HEK293T (cell line): ENCODE measurements around the gene TMEM174.

Experiments
- CTCF ChIA-PET: fragments of 350-600 bp; formaldehyde crosslinking; extraction: SDS; loops from one replicate; lab custom pipeline; 2021; ENCODE audit warnings: antibody characterized with exemption, inconsistent platforms; lab: Yijun Ruan, JAX
- POLR2A ChIA-PET: fragments of 350-600 bp; formaldehyde crosslinking; extraction: SDS; loops from one replicate; lab custom pipeline; 2020; ENCODE audit warnings: antibody characterized with exemption, inconsistent platforms; lab: Yijun Ruan, JAX
- DNase-seq: peaks from one replicate; pipeline ENCODE4 v3.0.0; 2012; ENCODE audit warnings: mixed read lengths; ENCODE audit errors: extremely low spot score
- ARNT ChIP-seq: fragments of 450-650 bp; IDR thresholded peaks from 2 replicates; pipeline ENCODE4 v1.6.1; 2017; ENCODE audit warnings: mild to moderate bottlenecking
- BHLHE40 ChIP-seq: fragments of 450-650 bp; IDR thresholded peaks from 2 replicates; pipeline ENCODE4 v1.6.1; 2016; ENCODE audit warnings: mild to moderate bottlenecking, moderate library complexity, borderline replicate concordance
- CTBP1 ChIP-seq: fragments of 450-650 bp; IDR thresholded peaks from 2 replicates; pipeline ENCODE4 v1.6.1; 2016; ENCODE audit warnings: borderline replicate concordance
- ELF4 ChIP-seq: fragments of 450-650 bp; IDR thresholded peaks from 2 replicates; pipeline ENCODE4 v1.6.1; 2017; ENCODE audit warnings: antibody characterized with exemption
- FOXA1 ChIP-seq: fragments of 450-650 bp; IDR thresholded peaks from 2 replicates; pipeline ENCODE4 v1.6.1; 2016; ENCODE audit warnings: mild to moderate bottlenecking
- FOXK2 ChIP-seq: fragments of 450-650 bp; IDR thresholded peaks from 2 replicates; pipeline ENCODE4 v1.6.1; 2016; ENCODE audit warnings: mild to moderate bottlenecking
- FOXM1 ChIP-seq: fragments of 450-650 bp; IDR thresholded peaks from 2 replicates; pipeline ENCODE4 v1.6.1; 2017; ENCODE audit warnings: mild to moderate bottlenecking, borderline replicate concordance
- HDGF ChIP-seq: fragments of 450-650 bp; IDR thresholded peaks from 2 replicates; pipeline ENCODE4 v1.6.1; 2017; ENCODE audit warnings: antibody characterized with exemption, borderline replicate concordance
- L3MBTL2 ChIP-seq: fragments of 450-650 bp; conservative IDR thresholded peaks from 2 replicates; pipeline ENCODE4 v1.6.1; 2016; ENCODE audit warnings: mild to moderate bottlenecking
- LEF1 ChIP-seq: fragments of 450-650 bp; IDR thresholded peaks from 2 replicates; pipeline ENCODE4 v1.6.1; 2017; ENCODE audit warnings: mild to moderate bottlenecking, borderline replicate concordance
- NFRKB ChIP-seq: fragments of 450-650 bp; IDR thresholded peaks from 2 replicates; pipeline ENCODE4 v1.6.1; 2016; ENCODE audit warnings: mild to moderate bottlenecking, moderate library complexity
- SP1 ChIP-seq: fragments of 450-650 bp; IDR thresholded peaks from 2 replicates; pipeline ENCODE4 v1.6.1; 2017
- SUZ12 ChIP-seq: fragments of 450-650 bp; IDR thresholded peaks from 2 replicates; pipeline ENCODE4 v1.6.1; 2016; ENCODE audit warnings: mild to moderate bottlenecking
- TARDBP ChIP-seq: fragments of 450-650 bp; IDR thresholded peaks from 2 replicates; pipeline ENCODE4 v1.6.1; 2016
- ZNF384 ChIP-seq: fragments of 450-650 bp; IDR thresholded peaks from 2 replicates; pipeline ENCODE4 v1.6.1; 2016
- TF ChIP-seq, protein P1 (sequence below): fragments of 450-650 bp; IDR thresholded peaks from 2 replicates; pipeline ENCODE4 v1.6.1; 2016

The TMEM174 gene

DNA sequence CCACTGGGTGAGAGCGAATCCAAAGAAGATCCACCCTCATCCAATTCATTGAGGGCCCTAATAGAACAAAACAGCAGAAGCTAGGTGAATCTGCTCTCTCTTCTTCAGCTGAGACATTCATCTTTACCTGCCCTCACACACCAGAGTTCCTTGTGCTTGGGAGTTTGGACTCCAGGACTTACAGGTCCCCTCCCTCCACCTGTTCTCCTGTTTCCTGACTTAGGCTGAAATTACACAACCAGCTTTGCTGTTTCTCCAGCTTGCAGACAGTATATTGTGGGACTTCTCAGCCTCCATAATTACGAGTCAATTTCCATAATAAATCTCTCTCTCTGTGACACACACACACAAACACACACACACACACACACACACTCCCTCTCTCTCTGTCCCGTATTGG is 33.5 kb upstream of the TMEM174 start:
- ChIA-PET CTCF (no interaction called here), POLR2A (no interaction called here)
- DNase-seq: no peak
- no peak for TF ChIP-seq FOXK2
- TF ChIP-seq HDGF: no peak
- TF ChIP-seq ZNF384: no peak
- TF ChIP-seq, protein P1, sequence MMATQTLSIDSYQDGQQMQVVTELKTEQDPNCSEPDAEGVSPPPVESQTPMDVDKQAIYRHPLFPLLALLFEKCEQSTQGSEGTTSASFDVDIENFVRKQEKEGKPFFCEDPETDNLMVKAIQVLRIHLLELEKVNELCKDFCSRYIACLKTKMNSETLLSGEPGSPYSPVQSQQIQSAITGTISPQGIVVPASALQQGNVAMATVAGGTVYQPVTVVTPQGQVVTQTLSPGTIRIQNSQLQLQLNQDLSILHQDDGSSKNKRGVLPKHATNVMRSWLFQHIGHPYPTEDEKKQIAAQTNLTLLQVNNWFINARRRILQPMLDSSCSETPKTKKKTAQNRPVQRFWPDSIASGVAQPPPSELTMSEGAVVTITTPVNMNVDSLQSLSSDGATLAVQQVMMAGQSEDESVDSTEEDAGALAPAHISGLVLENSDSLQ: no peak
- TF ChIP-seq ELF4: no peak
- TF ChIP-seq BHLHE40: no peak
- no peak for TF ChIP-seq CTBP1
- no peak for TF ChIP-seq SP1
- TF ChIP-seq TARDBP: no peak
- no peak for TF ChIP-seq FOXA1
- no peak for TF ChIP-seq FOXM1
- TF ChIP-seq LEF1: no peak
- TF ChIP-seq NFRKB: no peak

DNA sequence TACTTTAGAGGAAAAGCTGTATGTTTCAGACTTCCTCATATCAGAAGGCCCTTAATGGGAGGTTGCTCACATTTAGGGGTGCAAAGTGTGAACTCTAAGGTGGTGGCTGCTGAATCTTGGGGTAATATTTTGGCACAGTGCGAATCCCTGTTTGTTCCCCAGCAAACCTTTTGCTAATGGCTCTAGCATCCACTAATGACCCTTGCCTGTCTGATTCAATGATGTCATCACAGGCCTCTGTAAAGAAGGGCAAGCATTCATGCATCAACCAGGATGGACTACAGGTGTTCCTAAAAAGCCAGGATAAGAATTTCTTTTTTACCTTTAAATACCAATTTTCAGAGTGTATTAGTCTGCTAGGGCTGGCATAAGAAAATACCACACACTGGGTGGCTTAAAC is 32.2 kb upstream of the TMEM174 start:
- ChIA-PET POLR2A (no interaction called here), CTCF (no interaction called here)
- no peak for DNase-seq
- TF ChIP-seq, protein P1: no peak
- TF ChIP-seq FOXM1 (no peak), ARNT (no peak), LEF1 (no peak), SUZ12 (no peak), ELF4 (no peak), NFRKB (no peak), CTBP1 (no peak), HDGF (no peak), TARDBP (no peak), SP1 (no peak), FOXA1 (no peak)

DNA sequence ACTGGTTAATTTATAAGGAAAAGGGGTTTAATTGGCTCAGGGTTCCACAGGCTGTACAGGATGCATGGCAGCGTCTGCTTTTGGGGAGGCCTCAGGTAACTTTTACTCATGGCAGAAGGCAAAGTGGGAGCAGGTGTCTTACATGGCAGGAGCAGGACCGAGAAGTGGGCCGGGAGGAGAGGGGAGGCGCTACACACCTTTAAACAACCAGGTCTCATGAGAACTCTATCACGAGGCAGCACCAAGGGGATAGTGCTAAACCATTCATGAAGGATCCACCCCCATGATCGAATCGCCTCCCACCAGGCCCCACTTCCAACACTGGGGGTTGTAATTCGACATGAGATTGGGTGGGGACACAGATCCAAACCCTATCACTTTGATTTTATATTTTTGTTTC is 31.0 kb upstream of the TMEM174 start:
- TF ChIP-seq ZNF384 (no peak), HDGF (no peak), NFRKB (no peak), ELF4 (no peak), SUZ12 (no peak), L3MBTL2 (no peak), FOXK2 (no peak), FOXA1 (no peak), BHLHE40 (no peak), TARDBP (no peak), CTBP1 (no peak), ARNT (no peak), FOXM1 (no peak), SP1 (no peak), LEF1 (no peak)
- TF ChIP-seq, protein P1: no peak
- CTCF ChIA-PET: no interaction called here
- POLR2A ChIA-PET: no interaction called here
- no peak for DNase-seq

DNA sequence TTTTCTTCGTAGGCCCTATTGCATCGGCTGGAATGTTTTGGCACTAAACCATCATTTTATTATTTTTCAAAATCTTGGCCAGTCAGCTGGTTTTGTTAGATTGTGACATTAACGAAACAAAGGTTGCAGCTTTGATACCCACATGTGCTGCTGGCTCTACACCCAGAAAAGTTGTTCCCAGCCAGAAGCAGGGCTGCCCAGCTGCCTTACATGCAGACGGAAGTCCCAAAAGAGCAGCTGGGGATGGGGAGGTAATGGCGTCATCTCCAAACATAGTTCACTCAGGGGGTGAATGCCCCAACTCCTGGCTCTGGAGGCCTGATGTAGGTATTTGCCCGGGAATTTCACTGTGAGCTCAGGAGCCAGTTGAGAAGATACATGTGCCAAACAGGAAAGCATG is 29.3 kb upstream of the TMEM174 start:
- no peak for DNase-seq
- TF ChIP-seq TARDBP: no peak
- TF ChIP-seq NFRKB: no peak
- TF ChIP-seq L3MBTL2: no peak
- no peak for TF ChIP-seq LEF1
- no peak for TF ChIP-seq CTBP1
- no peak for TF ChIP-seq BHLHE40
- no peak for TF ChIP-seq ZNF384
- TF ChIP-seq FOXM1: no peak
- no peak for TF ChIP-seq ARNT
- TF ChIP-seq HDGF: no peak
- no peak for TF ChIP-seq ELF4
- no peak for TF ChIP-seq SP1
- TF ChIP-seq, protein P1: no peak
- no peak for TF ChIP-seq SUZ12
- TF ChIP-seq FOXA1: no peak
- ChIA-PET CTCF (no interaction called here), POLR2A (no interaction called here)

DNA sequence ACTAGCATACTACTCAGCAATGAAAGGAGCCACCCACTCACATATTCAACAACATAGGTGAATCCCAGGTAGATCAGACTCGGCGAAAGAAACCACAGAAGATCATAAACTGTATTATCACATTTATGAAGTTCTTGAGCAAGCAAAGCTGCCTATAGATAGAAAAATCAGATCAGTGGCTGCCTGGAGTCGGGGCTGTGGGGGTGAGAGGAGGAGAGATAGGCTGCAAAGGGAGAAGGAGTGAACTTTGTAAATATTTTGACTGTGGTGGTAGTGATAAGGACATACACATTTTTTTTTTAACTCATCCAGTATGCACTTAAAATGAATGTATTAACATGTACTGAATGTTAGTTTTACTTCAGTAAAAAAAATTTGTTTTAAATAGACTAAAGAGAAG is 23.5 kb upstream of the TMEM174 start:
- DNase-seq: no peak
- ChIA-PET CTCF (no interaction called here), POLR2A (no interaction called here)
- TF ChIP-seq, protein P1: no peak
- TF ChIP-seq SP1: no peak
- TF ChIP-seq LEF1: no peak
- no peak for TF ChIP-seq ELF4
- TF ChIP-seq FOXK2: no peak
- no peak for TF ChIP-seq FOXM1
- no peak for TF ChIP-seq ARNT
- no peak for TF ChIP-seq FOXA1
- no peak for TF ChIP-seq ZNF384
- TF ChIP-seq TARDBP: no peak
- no peak for TF ChIP-seq NFRKB
- no peak for TF ChIP-seq L3MBTL2
- no peak for TF ChIP-seq CTBP1
- TF ChIP-seq HDGF: no peak
- no peak for TF ChIP-seq SUZ12
- no peak for TF ChIP-seq BHLHE40
